Gastroesophageal sphincter (tissue), 3 donors: Measurements from ENCODE around the gene VANGL1.

Experiments
- POLR2A ChIP-seq, 2 donors: fragments of 450-650 bp; IDR thresholded peaks; one replicate each; pipeline ENCODE4 v1.6.1; 2017; ENCODE audit warnings: antibody characterized with exemption in 2 of 2, mild to moderate bottlenecking in 2 of 2, moderate library complexity in 1 of 2
- POLR2AphosphoS5 ChIP-seq: sonication (generic); formaldehyde crosslinking; IDR thresholded peaks from one replicate; pipeline ENCODE4 v1.6.1; 2017; ENCODE audit warnings: antibody characterized with exemption
- TF ChIP-seq, protein P1 (sequence below), 4 experiments: fragments of 200-600 bp in 2 of 4; fragments of 450-650 bp in 2 of 4; sonication (generic) in 1 of 4; IDR thresholded peaks; one replicate each; pipeline ENCODE4 v1.5.1; 2017 to 2019; ENCODE audit warnings: antibody characterized with exemption in 4 of 4, mild to moderate bottlenecking in 2 of 4, moderate library complexity in 2 of 4

GRCh38 chr1:115732316-115732715 lies 90.5 kb downstream of the VANGL1 start:
- TF ChIP-seq, protein P1, sequence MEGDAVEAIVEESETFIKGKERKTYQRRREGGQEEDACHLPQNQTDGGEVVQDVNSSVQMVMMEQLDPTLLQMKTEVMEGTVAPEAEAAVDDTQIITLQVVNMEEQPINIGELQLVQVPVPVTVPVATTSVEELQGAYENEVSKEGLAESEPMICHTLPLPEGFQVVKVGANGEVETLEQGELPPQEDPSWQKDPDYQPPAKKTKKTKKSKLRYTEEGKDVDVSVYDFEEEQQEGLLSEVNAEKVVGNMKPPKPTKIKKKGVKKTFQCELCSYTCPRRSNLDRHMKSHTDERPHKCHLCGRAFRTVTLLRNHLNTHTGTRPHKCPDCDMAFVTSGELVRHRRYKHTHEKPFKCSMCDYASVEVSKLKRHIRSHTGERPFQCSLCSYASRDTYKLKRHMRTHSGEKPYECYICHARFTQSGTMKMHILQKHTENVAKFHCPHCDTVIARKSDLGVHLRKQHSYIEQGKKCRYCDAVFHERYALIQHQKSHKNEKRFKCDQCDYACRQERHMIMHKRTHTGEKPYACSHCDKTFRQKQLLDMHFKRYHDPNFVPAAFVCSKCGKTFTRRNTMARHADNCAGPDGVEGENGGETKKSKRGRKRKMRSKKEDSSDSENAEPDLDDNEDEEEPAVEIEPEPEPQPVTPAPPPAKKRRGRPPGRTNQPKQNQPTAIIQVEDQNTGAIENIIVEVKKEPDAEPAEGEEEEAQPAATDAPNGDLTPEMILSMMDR (IDR thresholded peaks at IDR 0.05): no peak
- TF ChIP-seq POLR2AphosphoS5 (no peak), POLR2A (IDR thresholded peaks at IDR 0.05) (no peak)
